NCI-H69 (cell line): ENCODE results near the gene HAT1.
"Not testable (repeated sequence)": the region's sequence is repeated elsewhere in the genome, so short reads cannot be mapped to it uniquely, and the experiment has no call there.

ENCODE experiments used
- DNase-seq: peaks from one replicate; lab custom pipeline; 2025; lab: John Stamatoyannopoulos, UW

HAT1 gene

DNA sequence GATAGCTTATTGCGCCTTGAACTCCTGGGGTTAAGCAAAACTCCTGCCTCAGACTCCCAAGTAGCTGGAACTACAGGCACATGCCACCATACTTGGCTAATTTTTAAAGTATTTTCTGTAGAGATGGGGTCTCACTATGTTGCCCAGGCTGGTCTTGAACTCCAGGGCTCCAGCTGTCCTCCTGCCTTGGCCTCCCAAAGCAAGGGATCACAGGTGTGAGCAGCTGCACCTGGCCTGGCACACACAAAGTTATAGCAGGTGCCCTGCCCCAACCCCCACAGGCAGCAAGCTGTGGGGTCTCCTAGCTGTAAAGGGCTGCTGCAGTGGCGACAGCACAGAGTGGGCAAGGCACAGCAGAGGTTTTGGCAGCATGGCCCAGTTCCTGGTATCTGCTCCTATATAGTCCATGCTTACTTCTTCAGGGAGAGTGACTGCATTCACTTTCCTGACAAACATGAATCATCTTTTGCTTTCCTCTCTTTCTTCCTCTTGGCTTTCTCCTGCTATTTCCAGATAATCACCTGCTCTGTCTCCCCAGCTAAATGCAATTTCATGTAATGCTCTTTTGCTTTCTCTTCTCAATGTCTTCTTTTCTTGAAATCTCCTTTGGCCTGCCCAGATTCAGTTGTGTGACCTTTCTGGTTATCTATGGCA is 50.2 kb downstream of the HAT1 start:
- DNase-seq, result no peak

DNA sequence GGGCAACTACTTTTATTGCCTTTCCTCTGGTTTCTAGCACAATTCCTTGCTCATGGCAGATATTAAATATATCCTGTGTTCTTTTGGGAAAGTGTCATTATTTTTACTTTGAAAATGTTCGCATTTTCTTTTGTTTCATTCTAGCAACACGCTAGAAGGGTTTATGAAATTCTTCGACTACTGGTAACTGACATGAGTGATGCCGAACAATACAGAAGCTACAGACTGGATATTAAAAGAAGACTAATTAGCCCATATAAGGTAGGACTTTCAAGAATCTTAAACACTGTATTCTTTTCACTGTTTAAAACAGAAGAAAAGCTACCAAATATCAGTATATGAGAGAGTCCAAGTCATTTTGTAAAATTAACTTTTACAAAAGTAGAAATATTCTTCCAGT is 56.8 kb downstream of the HAT1 start:
- DNase-seq, result no peak

DNA sequence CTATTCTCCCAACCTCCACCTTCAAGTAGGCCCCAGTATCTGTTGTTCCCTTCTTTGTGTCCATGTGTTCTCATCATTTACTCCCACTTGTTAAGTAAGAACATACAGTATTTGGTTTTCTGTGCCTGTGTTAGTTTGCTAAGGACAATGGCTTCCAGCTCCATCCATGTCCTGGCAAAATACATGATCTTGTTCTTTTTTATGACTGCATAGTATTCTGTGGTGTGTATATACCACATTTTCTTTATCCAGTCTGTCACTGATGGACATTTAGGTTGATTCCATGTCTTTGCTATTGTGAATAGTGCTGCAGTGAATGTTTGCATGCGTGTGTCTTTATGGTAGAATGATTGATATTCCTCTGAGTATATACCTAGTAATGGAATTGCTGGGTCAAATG is 61.7 kb downstream of the HAT1 start:
- DNase-seq, result not testable (repeated sequence)

DNA sequence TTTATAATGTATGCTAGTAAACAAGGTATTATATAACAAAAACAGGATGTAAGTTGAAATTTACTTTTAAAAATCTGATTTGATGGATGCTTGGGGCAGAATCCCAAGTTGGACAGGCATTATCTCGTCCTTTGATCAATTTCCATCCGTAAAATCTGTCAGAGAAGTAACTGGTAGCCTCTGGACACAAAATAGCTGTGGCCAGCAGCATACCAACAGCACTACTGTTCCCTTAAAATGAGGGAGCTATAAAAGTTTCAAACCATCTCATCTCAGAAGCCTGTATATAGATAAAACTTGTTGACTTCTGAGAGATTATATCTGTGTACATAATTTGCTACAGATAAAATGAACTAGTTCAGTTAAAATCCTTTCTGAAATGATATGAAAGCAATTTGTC is 62.8 kb downstream of the HAT1 start:
- DNase-seq, result no peak

DNA sequence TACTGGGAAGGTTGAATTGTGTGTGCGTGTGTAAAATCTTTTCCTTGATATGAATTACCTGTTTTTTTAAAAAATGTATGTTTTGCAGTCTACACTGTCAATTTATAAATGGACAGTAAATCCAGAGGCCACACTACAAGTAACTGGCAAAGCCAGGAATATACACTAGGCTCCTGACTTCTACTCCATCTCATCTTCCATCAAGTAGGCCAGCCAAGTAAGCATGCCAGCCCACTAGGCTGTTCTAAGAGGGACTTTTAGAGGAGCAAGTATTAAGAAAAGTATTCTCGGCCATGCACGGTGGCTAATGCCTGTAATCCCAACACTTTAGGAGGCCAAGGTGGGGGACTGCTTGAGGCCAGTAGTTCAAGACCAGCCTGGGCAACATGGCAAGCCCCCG is 64.5 kb downstream of the HAT1 start:
- DNase-seq, result no peak

DNA sequence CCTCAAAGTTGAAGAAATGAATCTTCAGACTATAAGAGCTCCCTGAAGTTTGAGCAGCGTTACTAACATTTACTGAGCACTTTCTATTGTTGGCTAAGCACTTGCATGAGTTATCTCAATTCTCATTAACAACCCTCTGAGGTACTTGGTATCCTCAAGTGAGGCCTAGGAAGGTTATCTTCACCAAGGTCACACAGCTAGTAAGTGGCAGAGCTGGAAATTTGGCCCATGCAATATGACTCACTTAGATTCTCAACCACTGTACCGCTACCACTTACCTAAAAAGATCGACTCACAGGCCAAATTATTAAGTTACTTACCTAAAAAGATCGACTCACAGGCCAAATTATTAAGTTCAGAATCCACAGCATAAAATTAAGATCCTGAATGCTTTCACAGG is 68.8 kb downstream of the HAT1 start:
- DNase-seq, result no peak

DNA sequence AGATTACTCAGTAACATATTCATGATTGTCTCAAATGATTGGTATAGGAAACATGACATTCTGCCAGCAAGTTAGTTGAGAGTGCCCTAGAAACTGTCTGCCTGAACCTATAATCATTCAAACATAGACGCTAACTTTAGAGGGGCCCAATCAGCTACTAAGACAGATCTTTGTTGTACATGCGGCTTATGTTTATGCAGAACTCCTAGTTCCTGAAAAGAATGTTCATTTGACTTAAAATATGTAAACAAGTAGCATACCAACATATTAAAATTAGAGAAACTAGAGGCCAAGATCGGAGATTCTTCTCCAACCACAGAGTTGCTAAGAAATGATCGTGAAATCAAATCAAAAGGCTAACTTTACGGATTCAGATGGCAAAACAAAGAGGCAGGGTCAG is 73.3 kb downstream of the HAT1 start:
- no peak for DNase-seq

DNA sequence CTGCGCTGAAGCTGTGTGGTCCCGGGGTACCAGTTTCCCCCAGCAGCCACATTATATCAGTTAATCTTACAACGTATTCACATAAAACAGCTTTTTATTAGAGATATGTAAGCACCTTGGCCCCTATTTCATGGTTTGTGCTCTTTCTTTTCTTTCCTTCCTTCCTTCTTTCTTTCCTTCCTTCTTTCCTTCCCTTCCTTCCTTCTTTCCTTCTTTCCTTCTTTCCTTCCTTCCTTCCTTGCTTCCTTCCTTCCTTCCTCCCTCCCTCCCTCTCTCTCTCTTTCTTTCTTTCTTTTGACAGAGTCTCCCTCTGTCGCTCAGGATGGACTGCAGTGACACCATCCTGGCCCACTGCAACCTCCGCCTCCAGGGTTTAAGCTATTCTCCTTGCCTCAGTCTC is 73.8 kb downstream of the HAT1 start:
- no peak for DNase-seq

DNA sequence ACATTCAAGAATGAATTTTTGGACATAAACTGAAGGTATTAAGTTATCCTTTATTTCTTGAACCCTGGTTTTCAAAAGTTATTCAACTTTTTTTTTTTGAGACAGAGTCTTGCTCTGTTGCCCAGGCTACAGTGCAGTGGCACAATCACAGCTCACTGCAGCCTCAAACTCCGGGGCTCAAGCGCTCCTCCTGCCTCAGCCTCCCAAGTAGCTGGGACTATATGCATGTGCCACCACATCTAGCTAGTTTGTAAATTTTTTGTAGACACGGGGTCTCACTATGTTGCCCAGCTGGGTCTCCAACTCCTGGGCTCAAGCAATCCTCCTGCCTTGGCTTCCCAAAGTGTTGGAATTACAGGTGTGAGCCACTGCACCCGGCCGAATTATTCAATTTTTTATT is 74.8 kb downstream of the HAT1 start:
- DNase-seq, result not testable (repeated sequence)

DNA sequence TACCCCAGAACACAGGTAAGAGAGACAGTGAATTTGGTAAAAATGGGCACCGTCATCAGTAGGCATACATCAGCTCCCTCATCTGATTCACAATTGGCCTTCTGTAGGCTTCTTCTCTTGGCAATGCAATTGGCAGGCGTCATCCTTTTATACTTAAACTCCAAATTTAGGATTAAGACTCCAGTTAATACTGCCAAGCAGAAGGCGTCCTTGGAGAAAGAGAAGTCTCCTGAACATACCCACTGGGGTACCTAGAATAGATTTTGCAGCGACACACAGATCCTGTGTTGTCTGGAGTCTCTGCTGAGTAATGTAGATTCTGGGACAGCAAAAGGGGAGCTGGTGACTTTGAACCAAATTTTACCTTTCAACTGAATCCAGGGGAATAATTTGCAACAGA is 76.9 kb downstream of the HAT1 start:
- DNase-seq, result peak; percentile 45

DNA sequence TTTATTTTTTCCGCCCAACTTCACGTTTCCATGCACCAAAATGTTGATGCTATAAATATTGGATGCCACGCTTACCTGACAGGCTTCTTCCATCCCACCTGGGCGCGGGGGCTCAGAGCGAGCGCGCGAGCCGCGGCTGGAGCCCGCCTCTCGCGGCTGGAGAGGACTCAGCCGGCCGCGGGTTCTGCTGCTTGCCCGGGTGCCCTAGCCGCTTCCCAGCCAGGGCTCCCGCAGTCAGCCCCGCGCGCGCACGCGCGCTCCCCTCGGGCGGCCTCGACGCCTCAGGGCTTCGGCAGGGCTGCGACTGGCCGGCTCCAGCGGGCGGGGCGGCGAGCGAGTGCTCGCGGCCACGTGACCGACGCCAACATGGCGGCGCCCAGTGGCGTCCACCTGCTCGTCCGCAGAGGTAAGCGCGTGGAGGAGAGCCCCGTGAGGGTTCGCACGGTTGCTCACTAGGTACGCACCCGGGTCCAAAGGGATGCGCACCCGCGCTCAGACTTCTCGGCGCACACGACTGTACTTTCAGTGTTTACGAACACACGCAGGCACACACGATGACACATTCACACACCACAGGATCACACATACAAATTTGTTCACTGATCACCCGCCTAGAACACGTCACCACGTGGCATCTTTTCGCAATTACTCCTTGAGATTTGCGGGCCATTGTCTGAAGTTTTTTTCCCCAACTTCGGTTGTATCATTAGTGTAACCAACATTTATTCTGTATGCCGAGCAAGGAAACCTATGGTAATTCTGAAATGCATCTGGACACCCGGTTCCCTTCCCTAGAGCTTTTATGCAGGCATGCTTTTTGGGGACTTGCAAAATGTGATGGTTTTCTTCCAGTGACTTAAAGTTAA is 77.6 kb downstream of the HAT1 start, which contains the start of gene METAP1D:
Gene METAP1D, plus strand, starts transcription at position 350 of the 866 bp plus-strand sequence. Its CDS starts 17 bp downstream, at position 367.
- peak; percentile 94 for DNase-seq

DNA sequence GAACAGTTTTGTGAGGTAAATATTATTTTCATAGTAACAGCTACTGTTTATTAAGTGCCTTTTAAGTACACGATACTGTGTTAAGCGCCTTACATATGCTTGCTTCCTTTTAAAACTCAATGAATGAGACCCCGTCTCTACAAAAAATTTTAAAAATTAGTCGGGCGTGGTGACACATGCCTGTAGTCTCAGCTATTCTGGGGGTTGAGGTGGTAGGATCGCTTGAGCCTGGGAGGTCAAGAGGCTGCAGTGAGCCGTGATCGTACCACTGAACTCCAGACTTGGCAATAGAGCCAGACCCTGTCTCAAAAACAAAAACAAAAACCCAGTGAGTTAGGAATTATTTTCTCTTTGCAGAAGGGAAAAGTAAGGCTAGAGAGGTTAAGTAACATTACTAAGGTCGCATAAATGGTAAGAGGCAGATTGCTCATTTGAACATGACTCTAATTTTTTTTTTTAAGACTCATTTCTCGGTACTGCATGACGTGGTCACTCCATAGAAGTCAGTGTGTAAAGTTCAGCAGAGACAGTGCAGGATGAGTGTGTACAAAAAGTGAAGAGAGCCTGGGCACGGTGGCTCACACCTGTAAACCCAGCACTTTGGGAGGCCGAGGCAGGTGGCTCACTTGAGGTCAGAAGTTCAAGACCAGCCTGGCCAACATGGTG is 78.6 kb downstream of the HAT1 start:
- DNase-seq, result no peak

DNA sequence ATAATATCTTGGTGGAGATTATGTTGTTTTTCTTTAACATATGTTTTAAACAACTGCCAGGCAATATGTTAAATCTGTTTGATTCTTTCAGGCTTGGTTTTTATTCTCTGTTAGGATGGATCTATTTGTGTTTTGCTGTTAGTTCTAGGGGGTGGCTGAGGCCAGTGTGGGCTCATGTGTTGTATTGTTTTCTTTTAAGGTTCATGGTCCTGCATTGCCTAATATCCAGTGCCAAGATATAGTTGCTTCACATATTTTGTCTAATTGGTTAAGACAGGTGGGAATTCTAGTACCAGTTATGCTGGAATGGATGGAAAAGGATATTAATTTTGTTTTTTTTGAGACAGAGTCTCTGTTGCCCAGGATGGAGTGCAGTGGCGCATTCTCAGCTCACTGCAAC is 85.1 kb downstream of the HAT1 start:
- DNase-seq, result no peak

DNA sequence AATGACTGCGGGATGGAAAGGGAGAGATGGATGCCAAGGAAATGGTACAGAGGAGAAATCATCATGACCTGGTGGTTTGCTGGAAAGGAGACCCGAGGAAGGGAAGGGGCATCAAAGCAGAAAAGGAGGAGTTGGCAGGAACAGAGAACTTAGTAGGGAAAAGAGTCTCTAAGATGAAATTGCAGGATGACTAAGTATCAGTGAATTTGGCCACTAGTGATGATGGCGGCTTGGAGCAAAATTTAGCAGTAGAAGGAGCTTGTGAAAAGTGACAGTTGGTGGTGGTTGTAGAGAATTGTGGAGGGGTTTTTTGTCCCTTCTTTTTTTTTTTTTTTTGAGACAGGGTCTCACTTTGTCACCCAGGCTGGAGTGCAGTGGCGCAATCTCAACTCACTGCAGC is 87.6 kb downstream of the HAT1 start:
- DNase-seq, result no peak

DNA sequence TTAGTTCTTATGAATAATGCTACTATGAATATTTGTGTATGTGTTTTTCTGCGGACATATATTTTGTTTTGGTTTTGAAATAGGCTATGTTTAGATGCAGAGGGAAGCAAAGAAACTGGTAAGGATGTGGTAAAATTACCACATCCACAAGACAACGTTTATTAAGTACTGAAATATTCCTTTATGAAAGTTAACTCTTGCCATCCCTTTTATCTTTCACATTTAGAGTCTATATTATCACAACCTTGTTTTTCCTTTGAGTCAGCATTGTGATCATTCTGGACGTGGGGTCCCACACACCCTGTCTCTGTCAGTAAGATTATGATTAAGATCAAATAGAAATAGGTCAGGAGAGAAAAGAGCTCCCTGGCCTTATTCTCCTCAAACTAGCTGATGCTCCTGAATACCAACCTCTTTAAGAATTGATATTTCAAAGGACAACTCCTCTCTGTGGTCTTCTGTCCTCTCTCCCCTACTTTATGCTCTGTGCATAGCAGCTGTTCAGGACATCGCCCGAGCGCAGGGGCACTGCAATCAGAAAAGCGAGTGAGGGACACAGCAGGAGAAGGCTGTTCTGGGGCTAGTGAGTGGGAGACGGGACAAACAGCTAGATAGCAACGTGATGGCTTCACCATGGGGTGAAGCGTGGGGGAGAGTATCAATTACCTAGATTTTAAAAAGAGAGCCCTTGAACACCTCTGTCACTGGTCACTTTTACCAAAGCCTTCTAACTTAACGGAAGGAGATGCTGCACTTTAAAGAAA is 89.7 kb downstream of the HAT1 start:
- DNase-seq, result no peak

DNA sequence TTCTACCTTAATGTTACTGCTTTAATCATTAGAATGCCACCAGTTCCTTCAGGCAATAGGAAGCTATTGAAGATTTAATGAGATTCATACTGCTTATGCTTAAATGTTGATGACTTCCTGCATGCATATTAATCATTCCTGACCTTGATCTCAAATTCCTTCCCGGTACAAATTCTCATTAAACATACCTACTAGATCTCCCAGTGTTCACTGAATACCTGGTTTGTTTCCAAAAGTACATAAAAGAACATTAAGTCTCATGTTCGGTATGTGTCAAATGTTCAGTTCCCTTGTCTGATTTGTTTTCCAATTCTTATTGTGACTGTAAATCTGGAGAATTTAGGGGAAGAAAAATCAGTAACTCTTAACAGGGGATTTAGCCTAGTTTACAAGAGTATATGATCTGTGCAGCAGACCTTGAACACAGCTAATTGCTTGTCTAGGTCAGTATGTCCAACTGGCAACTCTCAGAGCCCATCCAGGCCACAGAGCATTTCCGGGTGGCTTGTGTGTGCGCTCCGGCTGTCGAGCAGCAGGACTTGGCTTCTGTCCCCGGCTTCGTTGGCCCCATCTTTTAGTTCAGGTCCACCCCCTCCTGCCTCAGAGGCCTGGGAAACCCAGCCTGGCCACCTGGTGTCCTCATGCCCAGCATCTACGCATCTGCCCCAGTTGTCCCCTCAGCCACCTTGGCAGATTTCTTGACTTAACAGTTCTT is 90.6 kb downstream of the HAT1 start:
- peak; percentile 60 for DNase-seq

DNA sequence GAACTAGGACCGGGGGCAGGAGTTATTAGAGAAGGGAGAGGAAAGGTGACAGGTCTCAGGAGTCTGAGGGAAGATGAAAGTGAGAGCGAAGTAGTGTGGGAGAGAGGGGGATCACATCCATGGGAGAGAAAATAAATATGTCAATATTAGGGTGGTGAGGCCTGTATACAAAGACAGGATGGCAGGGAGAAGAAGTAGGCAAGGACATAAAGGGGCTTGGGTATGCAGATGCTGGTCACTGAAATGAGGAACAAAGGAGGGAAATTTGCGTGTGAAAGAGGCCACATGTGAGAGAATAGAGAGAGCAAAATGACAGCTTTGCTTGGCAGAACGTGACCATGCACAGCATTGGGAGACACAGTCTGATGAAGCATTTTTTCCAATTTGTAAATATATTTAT is 91.1 kb downstream of the HAT1 start:
- DNase-seq, result no peak

DNA sequence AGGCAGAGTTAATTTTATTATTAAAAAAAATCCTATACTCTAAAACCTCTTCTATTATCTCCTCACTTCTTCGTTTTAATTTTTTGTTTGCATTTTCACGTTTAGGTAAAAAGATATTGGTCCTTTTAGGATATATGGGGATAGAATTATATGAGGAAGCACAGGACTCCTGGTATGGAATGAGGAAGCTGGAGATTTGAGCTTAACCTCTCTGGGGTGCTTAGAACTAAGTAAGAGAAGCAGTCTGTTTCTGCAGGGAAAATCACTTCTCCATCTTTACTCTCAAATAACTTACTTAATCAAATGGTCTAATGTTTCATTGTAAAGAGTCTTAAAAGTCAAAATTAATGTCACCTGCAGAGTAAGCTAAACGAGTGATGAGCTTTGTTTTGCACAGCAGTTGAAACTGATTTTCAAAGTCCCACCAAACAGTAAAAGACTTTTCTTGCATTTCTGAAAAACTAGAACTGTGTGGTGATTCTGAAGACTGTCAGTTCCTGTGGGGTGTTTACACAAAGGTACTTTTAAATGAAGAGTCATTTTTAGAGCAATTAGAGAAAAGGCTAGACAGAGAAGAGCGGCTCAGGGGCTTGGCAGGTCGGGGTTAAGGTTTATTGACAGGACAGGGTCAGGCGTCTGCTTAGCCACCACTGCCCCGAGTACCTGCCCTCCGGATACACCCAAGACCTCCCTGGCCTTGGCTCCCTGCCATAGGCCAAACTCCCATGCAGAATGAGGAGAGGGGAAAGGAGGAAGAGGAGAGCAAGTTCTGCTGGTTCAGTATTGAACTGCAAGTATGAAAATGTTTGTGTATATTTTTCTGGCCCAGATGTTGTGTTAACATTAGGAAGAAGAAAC is 99.0 kb downstream of the HAT1 start:
- peak; percentile 60 for DNase-seq

DNA sequence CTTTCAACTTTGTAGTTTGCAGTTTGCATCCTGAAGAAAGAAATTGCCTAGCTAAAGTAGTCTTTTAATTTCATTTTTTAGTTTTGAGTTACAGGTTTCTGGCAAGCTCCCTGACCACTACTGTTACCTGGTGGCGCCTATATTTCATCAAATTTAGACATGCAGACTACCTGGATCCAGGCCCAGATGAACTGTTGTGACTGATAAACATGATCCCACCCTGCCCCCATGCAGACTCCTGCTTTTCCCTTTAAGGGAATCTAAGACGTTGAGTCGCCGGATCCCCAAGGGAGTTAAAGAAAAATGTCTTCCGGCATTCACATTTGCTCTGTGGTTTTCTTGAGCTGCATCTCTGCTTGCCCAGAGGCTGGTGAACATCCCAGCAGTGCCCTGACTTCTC is 99.7 kb downstream of the HAT1 start:
- DNase-seq, result peak; percentile 61

DNA sequence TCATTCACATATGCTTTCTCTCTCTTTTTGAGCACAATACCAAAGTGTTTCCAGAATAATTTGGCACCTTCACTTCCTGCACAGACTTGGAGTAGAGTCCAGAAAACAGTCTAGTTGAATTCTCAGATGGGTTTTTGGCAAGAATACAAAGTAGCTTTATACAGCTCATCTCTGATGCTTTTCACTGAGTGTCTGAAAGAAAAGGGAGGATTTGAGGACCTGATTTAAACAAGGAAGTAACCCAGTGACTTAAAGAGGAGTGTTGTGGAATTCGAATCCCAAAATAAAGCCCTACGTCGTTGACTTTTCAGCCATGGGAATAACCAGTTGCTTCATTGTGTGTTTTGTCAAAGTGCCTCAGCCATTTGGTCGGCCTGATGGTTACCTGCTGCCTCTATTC is 109.3 kb downstream of the HAT1 start:
- DNase-seq, result no peak
